AG09319 (cell line): ENCODE measurements around the gene GAREM2.

Source experiments
- DNase-seq: peaks from one replicate; pipeline ENCODE4 v3.0.0-alpha.2; 2010; ENCODE audit warnings: low read depth; ENCODE audit errors: extremely low read depth
- CTCF ChIP-seq: IDR thresholded peaks from 2 replicates; pipeline ENCODE4 v1.5.1; 2011; ENCODE audit warnings: low read depth, mild to moderate bottlenecking, inconsistent platforms, low read length, moderate library complexity

Gene GAREM2

GRCh38 chr2:26175466-26176278 lies 2.8 kb downstream of the GAREM2 start:
- TF ChIP-seq CTCF = no peak
- no peak for DNase-seq

- TF ChIP-seq CTCF = no peak
- no peak for DNase-seq
These were observed 3.4 kb downstream of the GAREM2 start for GRCh38 chr2:26176279-26176615.

DNA sequence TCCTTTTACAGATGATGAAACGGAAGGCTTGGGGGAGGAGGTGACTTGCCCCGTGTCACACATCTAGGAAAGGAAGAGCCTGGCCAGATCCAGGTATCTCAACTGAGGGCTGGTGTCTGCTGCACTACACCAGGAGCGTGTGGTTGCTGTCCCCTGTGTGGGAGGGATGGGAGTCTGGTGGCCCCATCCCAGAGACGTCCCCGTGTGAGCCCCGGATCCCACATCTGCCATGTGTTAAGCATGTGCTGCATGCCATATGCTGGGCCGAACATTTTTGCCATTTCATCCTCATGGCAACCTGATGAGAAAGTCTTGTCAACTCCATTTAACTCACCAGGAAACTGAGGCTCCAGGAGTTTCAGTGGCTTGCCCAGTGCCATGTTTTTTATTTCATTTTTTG lies 4.2 kb downstream of the GAREM2 start:
- TF ChIP-seq CTCF = no peak
- DNase-seq = no peak

DNA sequence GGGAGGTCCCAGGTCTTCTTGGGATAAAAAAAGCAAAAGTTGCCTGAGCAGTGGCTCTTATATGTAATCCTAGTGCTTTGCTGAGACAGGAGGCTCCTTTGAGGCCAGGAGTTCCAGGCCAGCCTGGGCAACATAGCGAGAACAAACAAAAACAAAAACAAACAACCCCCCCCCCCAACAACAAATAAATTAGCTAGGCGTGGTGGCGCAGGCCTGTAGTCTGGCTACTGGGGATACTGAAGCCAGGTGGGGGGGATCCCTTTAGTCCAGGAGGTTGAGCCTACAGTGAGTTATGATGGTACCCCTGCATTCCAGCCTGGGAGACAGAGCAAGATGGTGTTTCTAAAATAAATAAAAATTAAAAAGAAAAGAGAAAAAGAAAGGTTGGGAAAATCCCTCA lies 5.4 kb downstream of the GAREM2 start:
- TF ChIP-seq CTCF = no peak
- DNase-seq = no peak

DNA sequence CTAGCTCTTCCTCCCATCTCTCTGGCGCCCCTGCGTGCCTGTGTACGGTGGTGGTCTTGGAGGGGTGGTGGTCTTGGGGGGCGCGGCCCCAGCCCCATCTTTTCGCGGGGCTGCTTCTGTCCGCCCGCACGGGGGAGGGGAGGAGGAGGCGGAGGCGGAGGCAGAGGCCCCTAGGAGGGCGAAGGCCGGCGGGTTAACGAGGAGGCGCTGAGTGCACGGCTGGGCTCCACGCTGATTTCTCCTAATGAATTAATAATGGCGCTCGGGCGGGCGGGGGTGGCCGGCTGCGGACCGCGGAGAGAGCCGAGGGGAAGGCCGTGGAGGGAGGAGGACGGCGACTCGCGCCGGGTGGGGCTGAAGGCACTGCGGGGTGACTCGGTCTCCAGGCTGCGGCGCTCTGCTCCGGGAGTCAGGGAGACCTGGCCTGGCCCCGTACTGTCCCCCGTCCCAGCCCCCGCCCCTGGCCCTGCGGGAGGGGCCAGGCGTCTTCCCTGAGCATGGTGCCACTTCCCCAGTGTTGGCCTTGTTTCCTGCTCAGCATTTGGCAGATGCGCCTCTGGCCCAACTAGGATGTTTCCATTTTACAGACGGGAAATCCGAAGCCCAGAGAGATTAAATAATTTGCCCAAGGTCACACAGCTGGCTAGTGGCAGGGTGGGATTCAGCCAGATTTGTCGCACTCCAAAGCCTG lies 6.0 kb downstream of the GAREM2 start:
- no peak for TF ChIP-seq CTCF
- no peak for DNase-seq

DNA sequence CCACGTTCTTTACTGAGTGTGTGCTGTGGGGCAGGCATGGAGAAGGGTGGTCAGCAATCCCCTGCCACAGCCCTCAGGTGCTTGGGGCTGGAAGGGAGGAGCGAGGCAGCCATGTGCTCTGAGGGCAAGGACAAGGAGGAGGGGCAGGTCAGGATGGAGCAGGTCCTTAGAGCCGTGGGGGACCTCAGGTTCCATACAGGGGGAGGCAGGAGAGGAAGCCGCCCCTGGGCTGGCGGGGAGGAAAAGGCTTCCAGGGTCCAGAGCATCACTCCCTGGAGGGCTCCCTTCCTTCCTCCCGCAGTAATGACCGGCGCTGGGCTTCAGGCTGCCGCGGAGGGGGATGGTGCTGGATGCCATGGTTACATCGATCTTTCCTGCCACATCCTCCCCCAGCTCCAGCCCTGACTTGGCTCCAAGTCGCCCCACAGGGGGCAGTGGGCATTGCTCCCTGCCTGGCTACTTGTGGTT lies 6.6 kb downstream of the GAREM2 start:
- TF ChIP-seq CTCF = no peak
- DNase-seq = no peak

- no peak for DNase-seq
- no peak for TF ChIP-seq CTCF
These were observed 9.6 kb downstream of the GAREM2 start for GRCh38 chr2:26182441-26182840.
